ENCODE results near the gene CCM2. TPM values are rescaled to one million over a fixed set of nuclear protein-coding genes. Genes with fewer than 3 reads are reported as not detected.

CCM2 gene
- total RNA-seq, 3 donors from 2014 or later: 33.4 to 43.8 (median 35.8) TPM

- no peak for TF ChIP-seq CTCF (IDR thresholded peaks at IDR 0.05)
- intact Hi-C loops (cut with DNase I, micrococcal nuclease): loop anchor here in 1 of 2 donors (2.0 kb wide), 1 partner anchor 165 kb away; no protein-coding TSS in a partner anchor
- Histone ChIP-seq H3K4me3 (no peak overlapping the region), H3K4me1 (ENCODE audit: low read depth) (no peaks in the 10 kb centered on the region), H3K36me3 (ENCODE audit: low read depth) (no peaks in the 10 kb centered on the region), H3K9me3 (no peaks in the 10 kb centered on the region)
- DNase-seq: peak in 1 of 3 donors; percentile 8
- ATAC-seq: no peak
These were observed 28.0 kb upstream of the CCM2 start for GRCh38 chr7:44971902-44972441.

- no peaks in the 10 kb centered on the region for H3K9me3 ChIP-seq
- no peak for ATAC-seq
- H3K36me3 ChIP-seq (ENCODE audit: low read depth): no peaks in the 10 kb centered on the region
- DNase-seq: peak in 1 of 3 donors; percentile 14
- TF ChIP-seq CTCF (IDR thresholded peaks at IDR 0.05): no peak
- H3K4me1 ChIP-seq (ENCODE audit: low read depth): no peaks in the 10 kb centered on the region
- intact Hi-C loops (cut with DNase I, micrococcal nuclease): loop anchor here in 1 of 2 donors (2.0 kb wide), 1 partner anchor 164 kb away; no protein-coding TSS in a partner anchor
- H3K4me3 ChIP-seq: no peak overlapping the region
These were observed 27.4 kb upstream of the CCM2 start for GRCh38 chr7:44972562-44972961.

GRCh38 chr7:44973610-44974401 is 26.2 kb upstream of the CCM2 start:
- intact Hi-C loops (cut with DNase I, micrococcal nuclease): loop anchor here in 1 of 2 donors (2.0 kb wide), 1 partner anchor 163 kb away; no protein-coding TSS in a partner anchor

GRCh38 chr7:44974549-44974948 is 25.5 kb upstream of the CCM2 start:
- H3K36me3 ChIP-seq (ENCODE audit: low read depth): no peaks in the 10 kb centered on the region
- intact Hi-C loops (cut with DNase I, micrococcal nuclease): no loop called here
- ATAC-seq (no peak), DNase-seq (no peak)
- no peak for TF ChIP-seq CTCF (IDR thresholded peaks at IDR 0.05)
- H3K4me1 ChIP-seq (ENCODE audit: low read depth): no peaks in the 10 kb centered on the region
- H3K4me3 ChIP-seq: no peak overlapping the region
- no peaks in the 10 kb centered on the region for H3K9me3 ChIP-seq

More at GRCh38 chr7:44973610-44974401, 26.2 kb upstream of the CCM2 start:
- Histone ChIP-seq H3K36me3 (ENCODE audit: low read depth) (no peaks in the 10 kb centered on the region), H3K4me1 (ENCODE audit: low read depth) (no peaks in the 10 kb centered on the region), H3K4me3 (no peak overlapping the region), H3K9me3 (no peaks in the 10 kb centered on the region)
- DNase-seq (peak in 2 of 3 donors; percentile 79 to 81), ATAC-seq (peak; percentile 60)
- TF ChIP-seq CTCF (IDR thresholded peaks at IDR 0.05): peak; percentile 32

GRCh38 chr7:44975331-44976039 is 24.5 kb upstream of the CCM2 start:
- peaks cover 3% of the 10 kb centered on the region for H3K4me1 ChIP-seq (ENCODE audit: low read depth)
- intact Hi-C loops (cut with DNase I, micrococcal nuclease): no loop called here
- no peak for TF ChIP-seq CTCF (IDR thresholded peaks at IDR 0.05)
- H3K4me3 ChIP-seq: no peak overlapping the region
- no peaks in the 10 kb centered on the region for H3K9me3 ChIP-seq
- no peaks in the 10 kb centered on the region for H3K36me3 ChIP-seq (ENCODE audit: low read depth)
- DNase-seq (peak in 1 of 3 donors; percentile 6), ATAC-seq (no peak)

Measured in mucosa of descending colon (tissue), 3 donors.